B cell (primary cell): ENCODE results near the gene DIABLO. TPM values are rescaled to one million over a fixed set of nuclear protein-coding genes. Genes with fewer than 3 reads are reported as not detected.

ENCODE experiments used
- ATAC-seq: fragments of 200-7000 bp; cut with Tn5 transposase; one replicate; pipeline ENCODE4 v1.10.0; 2021; ENCODE audit warnings: low read depth, mild to moderate bottlenecking, moderate number of reproducible peaks, moderate library complexity
- CTCF ChIA-PET: fragments of 350-600 bp; sonication (Branson Sonifier 250); formaldehyde crosslinking; loops from one replicate; lab custom pipeline; 2021; ENCODE audit warnings: antibody characterized with exemption, inconsistent platforms; lab: Charles Lee
- POLR2A ChIA-PET: fragments of 350-600 bp; sonication (Branson Sonifier 250); formaldehyde crosslinking; loops from one replicate; lab custom pipeline; 2021; ENCODE audit warnings: antibody characterized with exemption; lab: Charles Lee
- DNase-seq: peaks from one replicate; pipeline ENCODE4 v3.0.0; 2013
- H2AFZ ChIP-seq: 2 replicates; pipeline ENCODE4 v1.6.1; 2012; ENCODE audit warnings: mild to moderate bottlenecking, low read depth, low read length; ENCODE audit not compliant: insufficient read depth, poor library complexity, severe bottlenecking
- H3K27ac ChIP-seq, 2 donors: 1 replicate in 1 of 2; 2 replicates in 1 of 2; pipeline ENCODE4 v1.5.1; 2012 to 2013; ENCODE audit warnings: low read length in 2 of 2, mild to moderate bottlenecking in 2 of 2, moderate library complexity in 1 of 2
- H3K27me3 ChIP-seq, 4 experiments: fragments of 200-600 bp in 1 of 4; sonication (generic) in 1 of 4; replicated peaks in 1 of 4; 1 replicate in 2 of 4; 2 replicates in 2 of 4; pipeline versions ENCODE4 v1.6.1 to v1.7.0; 2013 to 2016; ENCODE audit warnings: low read length in 3 of 4, mild to moderate bottlenecking in 2 of 4, mixed read lengths in 1 of 4, moderate library complexity in 1 of 4; ENCODE audit not compliant: insufficient read depth in 4 of 4, control insufficient read depth in 3 of 4; ENCODE audit errors: control extremely low read depth in 1 of 4
- H3K36me3 ChIP-seq, 2 experiments: replicated peaks in 1 of 2; 1 replicate in 1 of 2; 2 replicates in 1 of 2; pipeline versions ENCODE4 v1.6.1 to v1.7.1; 2013; ENCODE audit warnings: low read length in 1 of 2; ENCODE audit not compliant: insufficient read depth in 2 of 2, control insufficient read depth in 1 of 2; ENCODE audit errors: control extremely low read depth in 1 of 2, extremely low read depth in 1 of 2
- H3K4me1 ChIP-seq, 2 donors: fragments of 200-600 bp in 1 of 2; sonication (generic) in 1 of 2; 1 replicate in 1 of 2; 2 replicates in 1 of 2; pipeline versions ENCODE4 v1.5.1 to v1.6.1; 2013 to 2017; ENCODE audit warnings: low read length in 2 of 2; ENCODE audit not compliant: control insufficient read depth in 2 of 2, insufficient read depth in 2 of 2
- H3K4me2 ChIP-seq: replicated peaks from 2 replicates; pipeline ENCODE3; 2012; ENCODE audit warnings: mild to moderate bottlenecking, low read depth, low read length; ENCODE audit not compliant: poor library complexity, severe bottlenecking
- H3K4me3 ChIP-seq, 5 experiments: fragments of 200-600 bp in 1 of 5; sonication (generic) in 1 of 5; 1 replicate in 3 of 5; 2 replicates in 2 of 5; pipeline versions ENCODE4 v1.5.1 to v1.7.0; 2011 to 2016; ENCODE audit warnings: low read length in 4 of 5, mild to moderate bottlenecking in 4 of 5, low read depth in 2 of 5, control low read depth in 1 of 5, moderate library complexity in 1 of 5; ENCODE audit not compliant: insufficient read depth in 1 of 5; ENCODE audit errors: control extremely low read depth in 1 of 5, extremely low read depth in 1 of 5
- H3K79me2 ChIP-seq: fragments of 200-600 bp; sonication (generic); one replicate; pipeline ENCODE4 v1.6.0; 2016; ENCODE audit warnings: low read length; ENCODE audit not compliant: control insufficient read depth, insufficient read depth
- H3K9ac ChIP-seq: fragments of 200-600 bp; sonication (generic); 2 replicates; pipeline ENCODE4 v1.6.1; 2017; ENCODE audit warnings: mild to moderate bottlenecking, low read length, moderate library complexity
- H3K9me3 ChIP-seq, 3 donors: one replicate each; pipeline versions ENCODE4 v1.6.1 to v1.7.1; 2013; ENCODE audit warnings: low read length in 2 of 3; ENCODE audit not compliant: control insufficient read depth in 2 of 3, insufficient read depth in 1 of 3; ENCODE audit errors: control extremely low read depth in 1 of 3
- H4K20me1 ChIP-seq: 2 replicates; pipeline ENCODE4 v1.6.0; 2012; ENCODE audit warnings: mild to moderate bottlenecking, low read length; ENCODE audit not compliant: insufficient read depth, control insufficient read depth, poor library complexity, severe bottlenecking
- H3K27ac Mint-ChIP-seq: one replicate; pipeline ENCODE4 v1.8.0; 2021; ENCODE audit warnings: mixed read lengths
- H3K27me3 Mint-ChIP-seq: one replicate; pipeline ENCODE4 v1.8.0; 2021; ENCODE audit warnings: mixed read lengths
- H3K4me1 Mint-ChIP-seq: one replicate; pipeline ENCODE4 v1.8.0; 2021; ENCODE audit warnings: mixed read lengths
- H3K4me3 Mint-ChIP-seq: one replicate; pipeline ENCODE4 v1.8.0; 2021; ENCODE audit warnings: mixed read lengths
- H3K9me3 Mint-ChIP-seq: one replicate; pipeline ENCODE4 v1.8.0; 2022; ENCODE audit warnings: mixed read lengths; ENCODE audit not compliant: insufficient read depth
- EZH2 ChIP-seq: IDR thresholded peaks from 2 replicates; pipeline ENCODE4 v1.6.1; 2012; ENCODE audit warnings: borderline replicate concordance, low read depth, mild to moderate bottlenecking, moderate library complexity, low read length; ENCODE audit not compliant: insufficient read depth, poor library complexity, severe bottlenecking
- WGBS: methylation state at CpG from one replicate; pipeline ENCODE4 v1.1.5; 2013; ENCODE audit warnings: missing lambda C conversion rate; ENCODE audit not compliant: insufficient coverage; 5-methylcytosine and 5-hydroxymethylcytosine counted together
- intact Hi-C: fragments of 100-400 bp; cut with micrococcal nuclease; formaldehyde crosslinking; loops from one replicate; pipeline ENCODE4 v1.10.0; 2022
- polyA plus RNA-seq: library from polyadenylated mRNA; depleted of rRNA; stranded (reverse); fragments of >200 nt; gene quantifications from 2 replicates; pipeline ENCODE4 v1.2.3, GENCODE V29; 2012
- total RNA-seq, 2 donors: library from RNA; stranded (reverse); fragments of 120-200 nt in 1 of 2; gene quantifications; 1 replicate in 1 of 2; 2 replicates in 1 of 2; pipeline versions ENCODE4 v1.2.3 to v1.2.4, GENCODE V29; 2013 to 2022
- TF ChIP-seq, protein P1 (sequence below): fragments of 200-600 bp; IDR thresholded peaks from one replicate; pipeline ENCODE4 v1.8.0; 2022; ENCODE audit warnings: antibody characterized with exemption, mild to moderate bottlenecking

Gene DIABLO
- total and polyA plus RNA-seq, 2 donors (not counting 1 experiment from before 2014, with no cell fraction given) = 36.8 to 44.6 TPM

GRCh38 chr12:122199484-122200355 lies 26.1 kb downstream of the DIABLO start:
- H3K4me1 ChIP-seq = peaks cover 13 to 14% of the 10 kb centered on the region in 2 donors
- peaks cover 0 to 41% (median 22%) of the 10 kb centered on the region in 4 experiments for H3K27me3 ChIP-seq
- no peak for DNase-seq
- 97% methylated on average over 25 of the region's 29 CpGs for WGBS
- Mint-ChIP-seq H3K9me3 (no peaks in the 10 kb centered on the region), H3K27me3 (peaks cover 35% of the 10 kb centered on the region), H3K27ac (no peak overlapping the region), H3K4me3 (no peak overlapping the region), H3K4me1 (peaks cover 8% of the 10 kb centered on the region)
- H3K36me3 ChIP-seq = no peaks in the 10 kb centered on the region
- H3K79me2 ChIP-seq = no peaks in the 10 kb centered on the region
- TF ChIP-seq, protein P1, sequence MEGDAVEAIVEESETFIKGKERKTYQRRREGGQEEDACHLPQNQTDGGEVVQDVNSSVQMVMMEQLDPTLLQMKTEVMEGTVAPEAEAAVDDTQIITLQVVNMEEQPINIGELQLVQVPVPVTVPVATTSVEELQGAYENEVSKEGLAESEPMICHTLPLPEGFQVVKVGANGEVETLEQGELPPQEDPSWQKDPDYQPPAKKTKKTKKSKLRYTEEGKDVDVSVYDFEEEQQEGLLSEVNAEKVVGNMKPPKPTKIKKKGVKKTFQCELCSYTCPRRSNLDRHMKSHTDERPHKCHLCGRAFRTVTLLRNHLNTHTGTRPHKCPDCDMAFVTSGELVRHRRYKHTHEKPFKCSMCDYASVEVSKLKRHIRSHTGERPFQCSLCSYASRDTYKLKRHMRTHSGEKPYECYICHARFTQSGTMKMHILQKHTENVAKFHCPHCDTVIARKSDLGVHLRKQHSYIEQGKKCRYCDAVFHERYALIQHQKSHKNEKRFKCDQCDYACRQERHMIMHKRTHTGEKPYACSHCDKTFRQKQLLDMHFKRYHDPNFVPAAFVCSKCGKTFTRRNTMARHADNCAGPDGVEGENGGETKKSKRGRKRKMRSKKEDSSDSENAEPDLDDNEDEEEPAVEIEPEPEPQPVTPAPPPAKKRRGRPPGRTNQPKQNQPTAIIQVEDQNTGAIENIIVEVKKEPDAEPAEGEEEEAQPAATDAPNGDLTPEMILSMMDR = no peak
- TF ChIP-seq EZH2 = no peak
- ChIA-PET CTCF (interaction anchor here (0.7 kb wide), 1 partner anchor 39 kb away, joined by 6 read pairs; no protein-coding TSS in a partner anchor), POLR2A (no interaction called here)
- no peak overlapping the region for H3K4me3 ChIP-seq
- peaks cover 0 to 19% (median 0%) of the 10 kb centered on the region in 3 donors for H3K9me3 ChIP-seq
- ATAC-seq = no peak
- H4K20me1 ChIP-seq = no peaks in the 10 kb centered on the region
- H2AFZ ChIP-seq = no peak overlapping the region
- H3K27ac ChIP-seq = no peak overlapping the region
- H3K4me2 ChIP-seq = no peak overlapping the region
- no peak overlapping the region for H3K9ac ChIP-seq
- intact Hi-C loops = no loop called here

- no peak for ATAC-seq
- ChIA-PET CTCF (no interaction called here), POLR2A (no interaction called here)
- Histone ChIP-seq H3K36me3 (no peaks in the 10 kb centered on the region), H3K4me3 (no peak overlapping the region), H3K79me2 (no peaks in the 10 kb centered on the region), H3K9ac (no peak overlapping the region), H4K20me1 (no peaks in the 10 kb centered on the region), H3K4me2 (no peak overlapping the region), H3K27me3 (peaks cover 0 to 29% (median 17%) of the 10 kb centered on the region in 4 experiments), H2AFZ (no peak overlapping the region), H3K9me3 (peaks cover 0 to 16% (median 0%) of the 10 kb centered on the region in 3 donors), H3K27ac (no peak overlapping the region), H3K4me1 (peaks cover 1 to 3% of the 10 kb centered on the region in 2 donors)
- Mint-ChIP-seq H3K4me1 (peaks cover 1% of the 10 kb centered on the region), H3K9me3 (no peaks in the 10 kb centered on the region), H3K4me3 (no peak overlapping the region), H3K27ac (no peak overlapping the region), H3K27me3 (peaks cover 34% of the 10 kb centered on the region)
- no CpG with 5 or more reads among the region's 1 CpG for WGBS
- intact Hi-C loops = no loop called here
- TF ChIP-seq, protein P1 = no peak
- no peak for TF ChIP-seq EZH2
- no peak for DNase-seq
Observed at GRCh38 chr12:122197612-122197966, 28.3 kb downstream of the DIABLO start.
